NCI-H2171 (cell line): Measurements from ENCODE around the gene CHTOP.

Source experiments
- DNase-seq: peaks from one replicate; lab custom pipeline; 2025; lab: John Stamatoyannopoulos, UW

CHTOP gene

DNA sequence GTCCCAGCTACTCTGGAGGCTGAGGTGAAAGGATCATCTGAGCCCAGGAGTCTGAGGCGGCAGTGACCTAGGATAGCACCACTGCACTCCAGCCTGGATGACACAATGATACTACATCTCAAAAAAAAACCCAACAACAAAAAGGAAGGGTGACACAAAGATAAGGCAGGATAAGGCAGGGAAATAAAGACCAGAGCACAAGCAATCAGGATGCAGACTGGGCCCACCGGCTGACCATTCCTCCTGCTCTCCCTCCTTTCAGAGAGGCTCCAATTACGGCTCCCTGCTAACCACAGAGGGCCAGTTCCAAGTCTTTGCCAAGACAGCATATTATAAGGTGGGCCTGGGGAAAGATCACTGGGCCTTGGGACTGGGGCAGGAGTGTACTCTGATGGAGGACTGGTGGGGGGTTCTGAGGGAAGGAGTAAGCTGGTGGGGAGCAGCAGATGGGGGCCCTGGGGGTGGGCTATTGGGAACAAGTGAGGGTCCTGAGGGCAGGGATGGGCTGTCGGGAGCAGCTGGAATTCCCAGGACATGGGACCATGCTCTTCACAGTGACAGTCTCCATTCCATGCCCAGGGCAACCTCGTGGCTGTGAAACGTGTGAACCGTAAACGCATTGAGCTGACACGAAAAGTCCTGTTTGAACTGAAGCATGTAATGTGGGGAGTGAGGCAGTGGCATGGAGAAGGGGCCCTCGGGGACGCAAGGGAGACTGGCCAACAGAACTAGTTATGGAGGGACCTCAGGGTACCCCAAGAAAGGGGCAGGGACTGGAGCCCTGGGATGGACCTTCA lies 51.9 kb downstream of the CHTOP start:
- no peak for DNase-seq

DNA sequence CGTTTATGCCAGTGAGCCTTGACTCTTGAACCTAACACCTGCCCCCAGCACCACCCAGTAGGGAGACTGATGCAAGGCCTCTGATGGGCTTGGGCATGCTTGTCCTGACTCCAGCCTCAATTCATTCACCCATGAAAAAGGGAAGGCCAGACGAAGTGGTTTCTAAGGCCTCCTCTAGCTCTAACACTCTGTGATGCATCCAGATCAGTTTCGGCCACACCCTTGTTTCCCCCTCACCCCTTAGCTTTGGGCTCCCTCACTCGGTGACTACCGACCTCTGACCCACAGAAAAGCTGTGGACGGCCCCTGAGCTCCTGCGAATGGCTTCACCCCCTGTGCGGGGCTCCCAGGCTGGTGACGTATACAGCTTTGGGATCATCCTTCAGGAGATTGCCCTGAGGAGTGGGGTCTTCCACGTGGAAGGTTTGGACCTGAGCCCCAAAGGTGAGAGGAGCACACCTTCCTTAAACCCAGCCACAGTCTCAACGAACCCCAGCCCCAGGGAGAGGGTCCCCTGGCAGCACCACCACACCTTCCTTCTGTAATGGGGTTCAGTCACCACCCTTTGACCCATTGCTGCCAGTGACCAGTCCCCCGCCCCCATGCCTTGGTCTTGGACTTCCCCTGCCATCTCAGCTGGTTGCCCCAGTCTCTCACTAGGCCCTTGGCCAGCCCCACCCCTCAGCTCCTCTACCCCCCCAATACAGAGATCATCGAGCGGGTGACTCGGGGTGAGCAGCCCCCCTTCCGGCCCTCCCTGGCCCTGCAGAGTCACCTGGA lies 53.7 kb downstream of the CHTOP start:
- DNase-seq = no peak

DNA sequence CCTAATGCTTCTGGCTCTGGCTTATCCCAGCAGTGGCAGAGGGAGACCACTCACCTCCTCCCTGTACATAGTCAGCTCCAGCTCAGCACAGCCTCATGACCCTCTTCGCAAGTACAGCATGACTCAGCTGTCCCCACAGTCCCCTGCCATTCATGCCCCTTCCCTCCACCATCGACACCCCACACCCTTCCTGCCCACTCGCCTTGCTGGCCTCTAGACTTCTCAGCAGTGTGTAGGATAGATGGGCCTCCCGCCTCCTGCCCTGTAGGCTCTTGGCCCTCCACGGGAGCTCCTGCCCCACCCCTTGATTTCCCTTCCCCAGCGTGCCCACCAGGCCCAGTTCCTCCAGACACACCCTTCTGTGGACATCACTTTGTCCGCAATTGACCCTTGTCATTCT lies 54.4 kb downstream of the CHTOP start:
- no peak for DNase-seq

DNA sequence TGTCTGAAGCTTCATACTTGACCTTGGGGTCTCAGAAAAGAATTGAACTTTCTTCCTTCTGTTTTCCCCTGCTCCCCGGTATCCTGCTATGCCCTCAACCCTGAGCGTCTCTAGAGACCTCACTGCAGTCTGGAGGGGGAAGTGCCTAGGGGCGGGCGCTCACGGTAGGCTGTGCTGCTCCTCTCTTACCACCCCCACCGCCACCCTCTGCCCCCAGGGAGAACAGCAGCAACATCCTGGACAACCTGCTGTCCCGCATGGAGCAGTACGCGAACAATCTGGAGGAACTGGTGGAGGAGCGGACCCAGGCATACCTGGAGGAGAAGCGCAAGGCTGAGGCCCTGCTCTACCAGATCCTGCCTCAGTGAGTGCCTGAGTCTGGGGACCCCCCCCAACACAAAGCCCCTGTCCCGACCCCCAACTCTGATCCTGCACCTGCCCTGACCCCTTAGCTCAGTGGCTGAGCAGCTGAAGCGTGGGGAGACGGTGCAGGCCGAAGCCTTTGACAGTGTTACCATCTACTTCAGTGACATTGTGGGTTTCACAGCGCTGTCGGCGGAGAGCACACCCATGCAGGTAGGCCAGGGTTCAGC lies 55.0 kb downstream of the CHTOP start:
- no peak for DNase-seq

DNA sequence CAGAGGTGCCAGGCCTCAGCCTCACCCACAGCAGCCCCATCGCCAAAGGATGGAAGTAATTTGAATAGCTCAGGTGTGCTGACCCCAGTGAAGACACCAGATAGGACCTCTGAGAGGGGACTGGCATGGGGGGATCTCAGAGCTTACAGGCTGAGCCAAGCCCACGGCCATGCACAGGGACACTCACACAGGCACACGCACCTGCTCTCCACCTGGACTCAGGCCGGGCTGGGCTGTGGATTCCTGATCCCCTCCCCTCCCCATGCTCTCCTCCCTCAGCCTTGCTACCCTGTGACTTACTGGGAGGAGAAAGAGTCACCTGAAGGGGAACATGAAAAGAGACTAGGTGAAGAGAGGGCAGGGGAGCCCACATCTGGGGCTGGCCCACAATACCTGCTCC lies 59.6 kb downstream of the CHTOP start:
- no peak for DNase-seq
